NCI-H69 (cell line): Measurements from ENCODE around the gene TMEM158.

Experiments
- DNase-seq: peaks from one replicate; lab custom pipeline; 2025; lab: John Stamatoyannopoulos, UW

Gene TMEM158

DNA sequence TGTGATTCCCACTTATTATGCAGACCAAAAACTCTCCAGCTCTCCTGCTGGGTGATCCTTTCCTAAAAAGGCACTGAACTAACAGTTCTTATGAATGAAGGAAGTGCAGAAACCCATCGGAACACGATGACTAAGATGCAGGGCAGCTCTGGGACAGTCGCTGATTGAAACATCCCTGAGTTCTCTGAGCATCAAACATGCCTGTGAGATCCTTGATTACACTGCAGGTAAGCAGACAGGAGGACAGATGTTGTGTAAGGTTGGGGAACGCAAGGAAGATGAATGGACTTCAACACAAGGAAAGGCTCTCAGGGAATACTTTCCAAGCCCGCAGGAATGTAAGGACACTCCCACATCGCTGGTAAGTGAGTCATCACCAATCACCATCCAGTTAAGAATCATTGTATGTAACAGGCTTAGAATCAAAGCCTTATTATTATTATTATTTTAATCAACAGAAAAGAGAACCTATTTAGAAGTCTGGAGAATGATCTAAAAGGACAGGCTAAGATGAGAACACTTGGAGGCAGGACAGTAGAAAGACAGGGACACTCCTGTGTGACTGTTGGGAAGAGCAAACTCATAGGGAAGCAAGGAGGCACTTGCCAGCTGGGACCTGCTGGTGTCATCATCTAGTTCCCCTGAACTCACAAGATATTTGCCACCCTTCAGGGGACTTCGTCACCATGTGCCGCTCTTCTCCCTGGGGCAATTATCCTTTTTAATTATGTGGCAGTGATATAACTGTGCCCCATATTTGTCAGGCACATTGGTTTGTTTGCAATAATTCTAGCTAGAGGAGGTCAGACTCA is 26.0 kb downstream of the TMEM158 start:
- DNase-seq, result peak; percentile 4

DNA sequence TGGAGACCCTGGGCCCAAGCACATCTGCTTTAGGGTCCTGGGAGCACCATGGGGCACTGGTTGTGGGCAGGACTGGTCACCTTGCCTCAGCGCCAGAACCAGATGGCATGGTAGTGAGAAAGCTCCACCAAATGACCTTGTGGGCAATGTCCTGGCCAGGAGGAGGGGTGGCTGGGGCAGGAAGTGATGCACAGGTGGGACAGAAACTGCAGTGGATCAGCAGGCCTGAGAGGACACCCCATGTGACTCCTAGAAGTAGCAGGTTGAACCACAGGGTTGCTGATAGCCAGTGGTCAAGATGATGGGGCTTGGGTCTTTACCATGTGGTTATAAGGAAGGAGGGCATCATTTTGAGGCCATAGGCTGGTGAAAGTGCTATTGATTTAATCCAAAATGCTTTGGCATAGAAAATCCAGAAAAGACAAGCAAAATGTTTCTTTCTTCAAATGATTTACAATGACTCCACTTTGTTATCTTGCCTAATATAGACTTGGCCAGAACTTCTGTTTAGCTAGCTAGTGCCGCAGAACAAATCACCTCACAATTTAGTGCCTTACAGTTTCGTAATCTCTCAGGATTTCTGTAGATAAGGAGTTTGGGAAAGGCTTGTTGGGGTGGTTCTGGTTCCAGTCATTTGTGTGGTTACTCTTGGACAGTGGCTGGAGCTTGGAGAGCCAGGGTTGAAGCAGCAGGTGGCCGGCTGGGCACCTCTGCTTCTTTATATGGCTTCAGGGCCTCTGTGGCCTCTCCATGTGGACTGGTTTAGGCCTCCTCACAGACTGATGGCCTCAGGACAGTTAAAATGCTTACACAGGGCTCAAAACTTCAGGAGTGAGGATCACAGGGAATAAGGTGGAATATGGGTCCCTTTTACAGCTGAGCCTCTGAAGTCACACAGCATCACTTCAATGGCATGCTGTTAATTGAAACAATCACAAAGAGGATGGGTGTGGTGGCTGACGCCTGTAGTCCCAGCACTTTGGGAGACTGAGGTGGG is 27.5 kb downstream of the TMEM158 start:
- no peak for DNase-seq

DNA sequence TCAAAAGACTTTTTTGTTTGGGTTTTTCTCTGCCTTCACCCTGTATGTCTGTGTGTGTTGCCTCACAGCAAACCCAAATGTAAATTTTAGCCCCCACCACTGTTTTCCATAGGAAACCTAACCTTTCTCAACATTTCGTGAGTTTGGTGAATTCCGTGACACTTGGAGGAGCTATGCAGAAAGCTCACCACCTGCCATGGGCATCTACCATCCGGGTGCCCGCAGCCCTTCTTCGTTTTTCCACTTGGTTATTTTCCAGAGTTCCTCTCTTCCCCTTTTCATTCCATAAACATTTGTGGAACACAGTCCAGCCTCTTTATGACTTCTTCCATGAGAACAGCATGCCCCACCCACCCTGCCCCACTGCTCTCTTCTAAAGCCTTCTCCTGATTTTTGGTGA is 31.3 kb downstream of the TMEM158 start:
- DNase-seq, result no peak

DNA sequence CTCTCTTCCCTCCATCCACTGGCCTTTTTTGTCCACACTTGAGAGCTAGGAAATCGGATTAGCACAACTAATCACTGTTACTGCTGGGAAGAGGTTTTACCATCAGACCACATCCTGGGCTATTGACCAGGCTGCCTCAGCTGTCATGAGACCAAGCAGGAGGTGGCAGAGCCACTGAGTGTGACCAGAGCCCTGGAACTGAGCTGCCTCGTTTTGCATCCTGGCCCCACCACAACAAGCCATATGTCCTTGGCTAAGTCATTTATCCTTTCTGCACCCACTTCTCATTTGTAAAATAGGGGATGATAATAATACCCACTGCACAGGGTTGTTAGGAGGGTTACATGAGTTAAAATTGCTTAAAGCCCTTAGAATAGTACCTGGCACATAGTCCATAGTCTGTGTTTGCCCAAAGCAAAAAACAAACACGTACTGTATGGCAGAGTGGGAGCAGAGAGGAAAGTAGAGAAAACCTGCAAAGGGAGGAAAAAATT is 34.1 kb downstream of the TMEM158 start:
- peak; percentile 10 for DNase-seq

DNA sequence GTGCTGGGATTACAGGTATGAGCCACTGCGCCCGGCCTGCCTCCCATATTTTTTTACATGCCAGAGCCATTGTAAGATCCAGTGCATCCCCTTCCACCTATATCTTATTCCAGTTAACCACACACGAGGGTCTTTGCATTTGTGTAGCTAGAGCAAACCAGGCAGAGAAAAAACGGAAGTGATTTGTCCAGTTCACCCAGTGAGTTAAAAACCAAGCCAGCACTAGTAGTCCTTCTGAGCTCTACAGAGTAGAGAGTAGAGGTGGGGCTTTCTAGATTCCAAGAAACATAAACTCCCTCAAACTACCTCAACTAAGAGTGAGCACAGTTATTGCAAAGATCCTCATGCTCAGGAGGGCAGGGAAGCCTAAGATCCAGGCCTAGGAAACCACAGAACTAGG is 34.7 kb downstream of the TMEM158 start:
- no peak for DNase-seq

DNA sequence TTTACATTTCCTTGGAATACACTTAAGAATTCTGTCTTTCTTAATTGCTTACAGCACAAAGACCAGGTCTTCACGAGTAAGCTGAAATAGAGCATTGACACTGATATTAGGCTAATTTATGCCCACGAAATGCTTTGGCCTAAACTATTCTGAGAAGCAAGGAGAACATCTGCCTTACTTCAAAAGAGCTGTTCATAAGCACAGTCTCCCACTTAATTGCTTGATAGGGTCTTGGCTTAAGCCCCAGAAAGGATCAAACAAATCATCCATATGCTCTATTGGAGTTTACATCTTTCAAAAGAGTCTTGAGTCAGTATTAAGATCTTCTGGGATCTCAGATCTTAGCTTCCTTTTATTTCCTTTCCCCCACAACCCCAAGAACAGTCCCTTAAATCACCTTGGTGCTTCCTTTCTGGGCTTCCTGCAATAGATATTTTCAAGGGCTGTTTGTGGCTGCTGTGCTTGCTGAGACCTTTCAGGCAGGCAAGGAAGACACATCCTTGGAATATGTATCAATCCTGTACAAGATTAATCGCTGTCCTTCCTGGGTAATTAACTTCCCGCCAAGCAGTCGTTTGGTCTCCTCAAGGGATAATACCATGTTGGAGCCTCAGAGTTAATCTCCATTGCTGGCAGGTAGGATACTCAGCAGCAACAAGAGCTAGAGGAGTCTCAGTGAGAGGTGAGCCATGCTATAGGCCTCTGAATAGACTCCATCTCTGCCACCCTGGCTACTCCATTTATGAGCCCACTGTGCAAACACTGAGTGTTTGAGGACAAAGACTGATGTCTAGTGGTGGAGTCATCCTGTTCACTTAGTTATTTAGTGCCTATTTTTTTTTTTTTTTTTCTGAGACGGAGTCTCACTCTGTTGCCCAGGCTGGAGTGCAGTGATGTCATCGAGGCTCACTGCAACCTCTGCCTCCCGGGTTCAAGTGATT is 37.1 kb downstream of the TMEM158 start:
- DNase-seq, result peak; percentile 76

DNA sequence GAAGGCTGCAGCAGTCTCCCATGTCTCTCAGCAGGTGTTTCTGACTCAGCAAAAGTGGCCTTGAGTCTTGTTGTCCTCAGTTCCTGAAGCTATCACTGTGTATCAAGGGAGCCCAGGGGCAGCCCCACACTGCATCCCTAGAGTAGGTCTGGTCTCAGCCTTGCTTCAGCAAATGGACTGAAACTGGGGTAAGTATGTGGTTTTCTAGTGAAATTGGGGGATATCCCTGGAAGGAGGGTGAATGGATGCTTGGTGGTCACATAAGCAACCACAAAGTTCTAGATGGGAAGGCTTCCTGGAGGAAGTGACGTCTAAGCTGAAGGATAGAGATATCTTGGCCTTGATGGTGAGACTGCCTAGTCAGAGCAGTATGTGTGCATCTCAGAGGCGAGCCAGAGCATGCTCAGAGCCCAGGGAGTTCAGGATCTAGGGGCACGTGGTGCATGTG is 38.4 kb downstream of the TMEM158 start:
- no peak for DNase-seq

DNA sequence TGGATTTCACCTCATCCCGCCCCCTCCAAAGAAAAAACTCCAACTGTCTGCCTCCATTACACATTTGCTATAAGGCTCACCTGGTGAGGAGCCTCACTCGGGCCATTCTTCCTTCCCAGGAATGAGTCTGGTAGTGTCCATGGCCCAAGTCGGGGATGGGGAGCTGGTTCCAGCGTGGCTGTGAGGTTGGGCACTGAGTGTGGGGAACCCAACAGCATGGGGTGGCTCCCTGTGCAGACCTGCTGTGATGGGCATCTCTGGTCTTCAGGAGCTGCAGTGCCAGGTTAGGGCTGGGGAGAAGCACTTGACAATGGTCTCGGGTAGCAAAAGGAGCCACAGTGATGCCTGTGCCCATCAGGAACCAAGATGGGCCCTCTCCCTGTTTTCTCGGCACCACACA is 39.2 kb downstream of the TMEM158 start:
- no peak for DNase-seq

DNA sequence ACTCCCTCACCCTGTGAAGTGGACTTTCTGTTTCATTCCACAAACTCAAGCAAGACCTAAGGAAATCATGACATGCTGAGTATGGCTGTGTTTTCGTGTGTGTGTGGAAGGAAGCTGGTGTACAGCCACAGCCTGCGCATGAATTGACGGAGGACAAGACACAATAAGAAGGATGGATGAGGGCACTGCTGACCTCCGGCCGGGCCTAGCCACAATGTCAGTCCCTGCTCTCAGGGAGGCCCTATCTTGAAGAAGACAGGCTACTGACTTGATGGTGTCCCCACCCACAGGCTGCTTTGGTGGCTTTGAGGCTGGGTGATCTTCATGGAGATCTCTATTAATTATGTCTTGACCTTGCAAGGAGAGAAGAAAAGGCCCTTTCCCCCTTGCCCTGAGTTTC is 40.6 kb downstream of the TMEM158 start:
- no peak for DNase-seq

DNA sequence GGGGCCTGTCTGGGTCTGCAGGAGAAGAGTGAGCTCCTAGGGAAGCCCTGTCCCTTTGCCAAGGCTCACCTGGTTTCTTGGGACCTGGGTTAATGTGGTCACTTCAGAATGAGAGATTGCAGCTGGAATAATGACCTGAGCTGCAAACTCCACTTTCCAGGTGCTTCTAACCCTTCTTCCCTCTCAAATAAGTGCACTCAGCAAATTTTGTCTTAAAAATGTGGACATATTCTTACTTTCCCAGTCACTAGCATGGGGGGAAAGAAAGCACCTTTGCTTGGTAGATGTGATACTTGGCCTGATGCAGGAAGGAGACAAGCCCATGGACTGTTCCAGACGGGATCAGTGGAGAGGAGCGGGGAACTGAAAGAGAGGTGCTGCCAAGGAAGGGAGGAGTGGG is 41.0 kb downstream of the TMEM158 start:
- no peak for DNase-seq

DNA sequence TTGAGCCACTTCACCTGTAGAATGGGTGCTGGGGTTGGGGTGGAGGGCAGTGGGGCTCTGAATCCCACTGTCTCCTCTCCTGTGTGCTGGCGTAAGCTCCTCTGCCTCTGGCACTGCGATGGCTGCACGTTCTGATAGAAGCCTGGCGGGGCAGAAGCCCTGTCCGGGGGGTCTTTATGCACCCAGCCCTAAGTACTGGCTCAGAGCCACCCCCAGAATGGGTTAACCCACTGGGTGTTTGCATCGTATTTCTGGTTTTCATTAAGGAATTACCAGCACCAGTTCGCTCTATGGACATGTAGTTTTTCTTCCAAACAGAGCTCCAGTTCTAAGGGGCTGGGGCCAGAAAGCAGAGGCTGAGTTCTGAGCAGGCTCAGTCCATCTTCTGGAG is 42.2 kb downstream of the TMEM158 start:
- DNase-seq, result no peak

DNA sequence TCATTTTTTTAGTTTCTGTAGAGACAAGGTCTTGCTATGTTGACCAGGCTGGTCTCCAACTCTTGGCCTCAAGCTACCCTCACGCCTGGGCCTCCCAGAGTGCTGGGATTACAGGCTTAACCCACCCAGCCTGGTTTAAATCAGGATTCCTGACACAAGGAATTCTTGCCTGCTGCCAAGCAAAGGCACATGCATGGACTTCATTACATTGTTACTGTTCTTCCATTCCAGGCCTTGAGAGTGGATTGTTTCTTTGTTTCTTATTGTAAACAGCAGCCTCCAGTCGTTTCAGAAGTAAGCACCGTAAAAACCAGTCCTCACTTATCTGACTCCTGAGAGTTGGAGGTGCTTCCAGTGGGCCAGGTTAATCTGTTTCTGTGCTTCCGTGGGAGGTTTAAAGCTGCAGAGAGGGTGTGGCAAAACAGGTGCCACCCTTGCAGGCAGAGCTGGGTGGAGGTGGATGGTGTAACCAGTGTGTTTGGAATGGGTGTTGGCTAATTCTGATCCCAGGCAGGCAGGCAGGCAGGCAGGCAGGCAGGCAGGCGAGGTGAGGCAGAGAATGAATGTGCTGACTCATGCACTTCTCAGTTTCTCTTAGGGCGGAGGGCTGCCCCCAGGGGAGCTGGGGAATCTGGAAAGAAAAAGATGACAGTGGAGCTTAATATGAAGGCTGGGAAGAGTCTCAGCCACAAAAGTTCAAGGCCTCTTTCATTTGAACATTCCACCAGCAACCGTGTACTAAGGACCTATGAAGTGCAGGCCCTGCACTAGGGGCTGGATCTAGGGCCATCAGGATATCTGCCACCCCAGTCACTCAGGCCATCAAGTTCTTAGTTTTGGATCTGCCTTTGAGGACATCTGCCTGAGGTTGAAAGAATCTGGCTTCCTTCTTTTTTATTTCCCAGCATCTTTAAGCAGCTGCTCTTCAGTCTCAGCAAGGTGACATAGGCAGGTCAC is 42.9 kb downstream of the TMEM158 start:
- DNase-seq, result peak; percentile 81

DNA sequence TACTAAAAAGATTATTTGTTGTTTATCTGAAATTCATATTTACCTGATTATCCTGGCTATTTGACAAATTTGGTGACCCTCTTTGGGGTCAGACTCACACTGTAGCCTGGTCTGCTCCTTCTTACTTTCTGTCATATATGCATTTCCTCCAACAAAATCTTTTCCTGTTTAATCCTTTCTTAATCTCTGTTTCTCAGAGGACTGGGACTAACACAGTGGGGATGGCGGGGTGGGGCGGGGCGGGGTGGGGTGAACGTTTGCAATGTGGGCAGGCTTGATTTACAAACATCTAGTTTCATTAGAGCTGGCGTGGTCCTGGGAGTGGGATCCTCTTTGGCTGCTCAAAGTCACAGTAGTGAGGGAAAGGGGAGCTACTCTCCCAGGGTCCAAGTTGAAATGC is 44.6 kb downstream of the TMEM158 start:
- no peak for DNase-seq

DNA sequence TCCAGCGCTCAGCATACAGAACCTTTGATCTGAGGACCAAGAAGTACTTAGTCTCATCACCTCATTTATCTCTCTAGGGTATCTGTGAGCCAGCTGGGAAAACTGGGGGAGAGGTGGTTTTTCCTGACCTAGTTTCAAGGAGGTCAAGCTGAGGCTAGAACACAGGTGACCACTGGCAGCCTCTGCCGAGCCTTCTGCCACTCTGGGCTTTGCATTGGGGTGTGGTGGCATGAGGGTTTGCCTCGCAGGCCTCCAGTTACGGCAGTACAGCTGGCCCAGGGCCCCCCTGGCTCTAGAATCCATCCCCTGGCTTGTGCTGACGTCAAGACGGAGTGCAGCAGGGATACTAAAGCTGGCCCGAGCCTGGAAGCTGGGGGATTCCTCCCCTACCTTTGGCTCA is 45.2 kb downstream of the TMEM158 start:
- DNase-seq, result no peak

DNA sequence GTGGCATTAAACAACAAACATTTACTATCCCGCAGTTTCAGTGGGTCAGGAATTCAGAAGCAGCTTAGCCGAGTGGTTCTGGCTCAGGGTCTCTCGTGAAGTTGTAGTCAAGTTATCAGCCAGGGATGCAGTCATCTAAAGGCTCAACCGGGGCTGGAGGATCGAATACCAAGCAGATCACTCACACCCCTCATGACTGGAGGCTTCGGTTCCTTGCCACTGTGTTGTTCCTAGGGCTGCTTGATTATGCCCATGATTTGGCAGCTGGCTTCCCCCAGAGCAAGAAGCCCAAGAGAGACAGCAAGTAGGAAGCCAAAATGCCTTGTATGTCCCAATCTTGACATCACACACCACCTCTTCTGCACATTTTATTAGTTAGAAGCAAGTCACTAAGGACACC is 46.0 kb downstream of the TMEM158 start:
- no peak for DNase-seq

DNA sequence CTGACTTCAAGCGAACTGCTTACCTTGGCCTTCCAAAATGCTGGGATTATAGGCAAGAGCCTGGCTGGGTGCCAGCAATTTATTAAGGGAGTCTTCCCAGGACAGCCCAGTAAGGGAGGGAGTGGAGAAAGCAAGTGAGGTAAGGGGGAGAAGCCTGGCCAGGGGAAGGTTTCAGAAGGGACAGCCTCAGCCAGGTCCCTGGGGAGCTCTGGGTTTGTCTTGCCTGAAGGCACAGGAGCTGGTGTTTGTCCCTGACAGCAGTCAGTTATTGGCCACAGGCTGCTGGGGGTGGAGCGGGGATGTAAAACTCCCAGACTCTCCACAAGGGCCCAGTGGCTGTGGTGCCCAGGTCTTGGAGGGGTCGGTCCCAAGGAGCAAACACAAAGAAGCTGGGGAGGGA is 46.9 kb downstream of the TMEM158 start:
- DNase-seq, result peak; percentile 78

DNA sequence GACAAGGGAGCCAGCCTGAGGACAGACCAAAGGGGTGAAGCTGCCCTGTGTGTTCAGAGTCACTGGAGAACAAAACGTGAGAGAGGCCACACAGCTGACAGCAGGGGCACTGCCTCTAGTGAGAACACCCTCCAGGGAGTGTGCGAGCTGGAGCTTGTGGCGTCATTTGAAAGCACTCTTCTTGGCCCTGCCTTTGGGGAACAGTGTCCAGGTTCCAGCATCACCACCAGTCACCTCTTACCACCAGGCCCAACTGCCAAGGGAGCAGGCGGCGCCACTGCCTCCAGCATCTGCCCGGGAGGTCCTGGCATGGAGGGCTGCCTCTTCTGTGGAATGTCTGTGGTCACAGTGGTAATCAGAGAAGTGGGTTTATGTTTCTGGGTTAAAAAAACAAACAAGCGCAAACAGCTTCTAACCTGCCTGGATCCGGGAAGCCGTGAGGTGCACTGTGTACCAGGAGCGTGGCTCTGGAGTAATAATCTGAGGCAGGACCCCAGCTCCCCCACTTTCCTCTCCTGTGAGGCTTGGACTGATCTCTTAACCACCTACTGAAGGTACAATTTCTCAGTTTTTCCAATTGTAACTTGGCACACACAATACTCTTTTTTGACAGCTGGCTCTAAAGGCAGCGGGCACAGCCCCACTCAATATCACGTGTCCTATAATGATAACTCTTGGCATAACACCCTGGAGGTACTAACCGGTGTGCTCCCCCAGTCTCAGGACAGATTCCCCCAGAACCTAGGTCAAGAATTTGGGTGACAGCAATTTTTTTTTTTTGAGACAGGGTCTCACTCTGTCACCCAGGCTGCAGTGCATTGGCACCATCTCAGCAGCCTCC is 47.7 kb downstream of the TMEM158 start:
- DNase-seq, result peak; percentile 74

DNA sequence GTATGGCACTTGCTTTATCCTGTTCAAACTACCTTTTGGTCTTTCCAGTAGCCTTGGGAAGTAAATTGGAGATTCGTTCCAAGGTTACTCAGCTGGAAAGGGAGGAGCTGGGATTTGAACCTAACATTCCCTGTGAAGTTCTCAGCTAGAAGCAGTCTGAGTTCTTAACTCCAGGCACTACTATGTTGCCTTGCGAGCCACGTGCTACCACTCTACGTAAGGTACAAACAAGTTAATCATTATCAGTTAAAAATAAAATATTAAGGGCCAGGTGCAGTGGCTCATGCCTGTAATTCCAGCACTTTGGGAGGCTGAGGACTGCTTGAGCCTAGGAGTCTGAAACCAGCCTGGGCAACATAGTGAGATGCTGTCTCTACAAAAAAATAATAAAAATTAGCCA is 49.2 kb downstream of the TMEM158 start:
- DNase-seq, result no peak
